ENCODE results near the gene PLAC9.
"Not testable (repeated sequence)": the region's sequence is repeated elsewhere in the genome, so short reads cannot be mapped to it uniquely, and the experiment has no call there.

The PLAC9 gene, protein sequence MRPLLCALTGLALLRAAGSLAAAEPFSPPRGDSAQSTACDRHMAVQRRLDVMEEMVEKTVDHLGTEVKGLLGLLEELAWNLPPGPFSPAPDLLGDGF

GRCh38 chr10:80132299-80133139, at the start of gene PLAC9:
TSS of gene PLAC9 (plus strand) at chr10:80132730. CDS start at chr10:80132763, 33 bp downstream.
- no peak for DNase-seq

DNA sequence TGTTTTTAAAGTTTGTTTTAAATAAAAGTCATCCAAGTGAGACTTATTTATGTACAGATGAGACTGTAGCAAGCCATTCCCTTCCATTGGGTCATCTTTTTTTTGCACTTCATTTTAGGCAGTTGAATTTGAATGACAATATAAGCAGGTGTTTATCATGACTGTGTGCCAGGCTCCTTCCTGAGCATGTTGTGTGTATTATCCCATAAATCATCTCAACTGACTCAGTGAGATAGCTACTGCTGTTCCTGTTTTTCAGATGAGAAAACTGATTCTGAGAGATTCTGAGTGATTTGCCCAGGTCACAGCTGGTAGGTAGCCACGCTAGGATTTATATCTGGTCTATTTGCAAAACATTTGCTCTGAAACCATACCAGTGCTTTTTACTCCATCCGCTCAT, 42.4 kb upstream of the PLAC9 start:
- DNase-seq: no peak

- no peak for DNase-seq
These were observed 38.3 kb upstream of the PLAC9 start for GRCh38 chr10:80094231-80094630.

GRCh38 chr10:80098272-80098671, 34.3 kb upstream of the PLAC9 start:
- not testable (repeated sequence) for DNase-seq

GRCh38 chr10:80099295-80099694, 33.2 kb upstream of the PLAC9 start:
- DNase-seq: not testable (repeated sequence)

GRCh38 chr10:80100116-80100515, 32.4 kb upstream of the PLAC9 start:
- DNase-seq: no peak

- no peak for DNase-seq
These were observed 31.5 kb upstream of the PLAC9 start for GRCh38 chr10:80100861-80101695.

- peak; percentile 53 for DNase-seq
These were observed 28.2 kb upstream of the PLAC9 start for GRCh38 chr10:80104066-80104926.

GRCh38 chr10:80108576-80109239, 23.8 kb upstream of the PLAC9 start:
- DNase-seq: no peak

DNA sequence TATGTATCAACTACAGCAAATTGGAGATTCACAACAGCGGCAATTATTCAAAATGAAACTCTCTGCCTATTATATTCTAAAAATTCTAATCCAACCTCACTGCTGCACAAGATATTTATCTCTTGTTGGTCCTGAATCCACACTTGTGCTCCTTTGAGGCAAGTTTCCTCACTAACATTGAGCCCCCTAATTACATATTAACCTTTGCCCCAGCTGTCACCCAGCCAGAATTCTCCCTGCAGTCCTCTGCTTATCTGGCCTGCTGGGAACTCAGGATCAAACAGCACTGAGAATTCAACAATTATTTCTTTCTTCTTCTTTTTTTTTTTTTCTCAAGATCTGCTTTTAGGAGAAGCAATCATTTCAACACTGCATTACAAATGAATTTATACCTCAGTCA, 21.5 kb upstream of the PLAC9 start:
- no peak for DNase-seq

GRCh38 chr10:80118669-80119068, 13.9 kb upstream of the PLAC9 start:
- DNase-seq: no peak

DNA sequence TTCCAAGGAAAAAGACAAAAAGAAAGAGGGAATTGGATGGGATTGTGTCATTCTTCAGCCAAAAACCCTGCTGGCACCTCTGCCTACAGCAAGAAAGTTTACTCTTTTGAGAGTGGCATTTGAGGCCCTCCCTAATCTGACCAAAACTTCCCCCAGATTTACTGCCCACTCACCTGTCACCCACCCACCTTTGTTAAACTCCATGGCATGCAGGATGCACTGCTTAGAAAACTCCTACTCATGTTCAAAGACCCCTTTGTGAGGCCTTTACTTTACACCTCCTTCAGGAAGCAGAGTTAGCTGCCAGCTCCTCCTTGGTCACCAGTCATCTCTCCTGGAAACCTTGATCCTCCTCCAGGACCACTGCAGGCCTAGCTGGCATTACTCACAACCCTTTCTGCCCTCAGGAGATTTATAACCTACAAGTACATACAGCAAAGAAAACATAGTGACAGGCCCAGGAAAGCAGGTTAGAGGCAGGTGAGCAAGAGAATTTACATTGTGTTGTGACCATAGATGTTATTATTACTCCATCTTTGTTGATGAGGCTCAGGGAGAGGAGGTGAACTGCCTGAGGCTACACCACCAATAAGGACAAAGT, 10.3 kb upstream of the PLAC9 start:
- DNase-seq: no peak

DNA sequence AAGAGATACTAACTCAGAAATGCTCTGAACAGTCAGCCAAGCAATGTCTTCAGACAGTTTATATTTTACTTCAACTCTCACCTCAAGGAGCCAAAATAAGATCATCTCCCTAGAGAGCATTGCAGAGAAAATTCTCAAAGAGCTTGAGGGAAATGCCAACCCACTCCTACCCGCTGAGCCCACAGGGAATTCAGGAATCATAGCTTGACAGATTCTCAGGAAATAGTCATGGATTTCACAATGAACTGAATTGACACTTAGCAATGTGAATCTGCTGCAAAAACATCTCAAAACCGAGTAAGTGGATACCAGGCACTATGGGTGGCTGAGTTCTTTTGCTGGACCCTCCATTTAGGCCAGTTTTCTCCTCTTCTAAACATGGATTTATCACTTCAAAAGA, 9.8 kb upstream of the PLAC9 start:
- no peak for DNase-seq

DNA sequence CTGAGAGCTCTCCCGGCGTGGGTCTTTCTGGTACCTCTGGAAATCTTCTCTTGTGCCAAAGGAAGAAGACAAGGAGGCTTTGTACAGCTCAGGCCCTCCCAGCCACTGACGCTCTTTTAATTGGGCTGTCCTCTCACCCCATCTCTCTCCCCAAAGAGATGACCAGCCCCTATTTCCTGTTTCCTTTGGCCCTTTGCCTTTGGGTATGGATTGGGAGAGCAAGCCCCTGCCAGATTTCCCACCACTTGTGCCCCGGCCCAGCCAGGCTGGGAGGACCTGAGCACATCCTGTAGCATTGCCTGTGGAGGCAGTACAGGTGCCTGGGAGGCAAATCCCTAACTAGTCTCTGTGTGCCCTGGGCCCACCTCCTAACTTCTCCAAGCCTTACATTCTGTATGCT, 5.7 kb upstream of the PLAC9 start:
- DNase-seq: no peak

GRCh38 chr10:80131499-80131901, 1.0 kb upstream of the PLAC9 start:
- no peak for DNase-seq

DNA sequence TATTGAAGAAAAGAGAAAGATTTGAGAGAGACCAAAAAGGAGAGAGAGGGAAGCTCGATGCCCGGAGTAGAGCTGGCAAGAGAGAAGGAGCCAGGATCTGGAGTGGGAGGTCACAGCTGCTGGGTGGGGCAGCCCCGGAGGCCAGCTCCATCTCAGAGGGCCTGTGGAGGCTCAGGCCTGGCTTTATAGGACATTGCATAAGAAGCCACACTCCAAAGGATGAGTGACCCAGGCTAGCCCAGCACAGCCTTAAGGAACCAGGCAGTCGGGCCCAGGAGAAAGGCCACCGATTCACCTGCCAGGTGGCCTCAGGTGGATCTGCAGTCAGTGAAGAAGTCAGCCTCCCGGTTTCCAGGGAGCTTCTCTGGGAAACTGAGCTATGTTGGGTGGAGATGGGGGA, 676 bp downstream of the PLAC9 start:
- no peak for DNase-seq

GRCh38 chr10:80133687-80134086, 1.2 kb downstream of the PLAC9 start:
- DNase-seq: not testable (repeated sequence)

- no peak for DNase-seq
These were observed 3.6 kb downstream of the PLAC9 start for GRCh38 chr10:80136134-80136571.

- no peak for DNase-seq
These were observed 4.7 kb downstream of the PLAC9 start for GRCh38 chr10:80137031-80137862.

DNA sequence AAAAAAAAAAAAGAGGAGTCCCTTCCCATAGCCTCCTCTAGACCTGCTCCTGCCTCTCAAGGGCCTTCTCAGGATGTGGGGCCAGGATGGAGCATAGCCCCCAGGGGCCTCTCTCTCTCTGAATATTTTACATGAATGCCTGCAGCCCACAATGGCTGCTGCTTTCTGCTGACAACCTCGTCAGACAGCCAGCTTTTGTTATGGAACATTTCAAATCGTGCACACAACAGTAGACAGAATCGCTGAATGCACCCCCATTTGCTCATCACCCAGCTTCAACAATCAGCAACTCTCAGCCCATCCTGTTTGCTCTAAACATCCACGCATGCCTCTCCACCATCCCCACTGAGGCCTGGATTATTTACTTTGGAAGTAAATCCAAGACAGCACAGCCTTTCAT, 5.4 kb downstream of the PLAC9 start:
- DNase-seq: no peak

DNA sequence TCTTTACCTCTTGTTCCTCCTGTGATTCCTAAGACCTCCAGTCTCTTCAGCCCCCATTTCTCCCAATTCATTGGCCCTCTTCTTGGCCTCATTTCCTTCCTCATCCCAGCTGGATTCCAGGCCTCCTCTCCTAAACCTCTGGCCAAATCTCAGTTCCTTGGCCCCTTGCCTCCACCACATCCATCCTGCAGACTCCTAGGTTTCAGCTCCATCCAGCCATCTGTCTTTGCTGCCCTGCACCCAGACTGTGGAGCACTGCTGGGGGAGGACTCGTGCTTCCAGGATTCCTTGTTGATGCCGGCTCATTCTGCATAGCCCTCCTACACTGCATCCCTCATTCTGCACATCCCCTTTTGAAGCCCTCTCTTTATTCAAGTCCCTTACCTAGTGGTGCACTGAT, 6.7 kb downstream of the PLAC9 start:
- DNase-seq: no peak
